Islet precursor cell (in vitro differentiated cells): ENCODE measurements around the gene VSX1.

Experiments
- DNase-seq: peaks from one replicate; pipeline ENCODE4 v3.0.0-alpha.2; 2018

Gene VSX1

GRCh38 chr20:25064561-25065071 lies 17.3 kb downstream of the VSX1 start:
- no peak for DNase-seq

- DNase-seq: no peak
These were observed 18.0 kb downstream of the VSX1 start for GRCh38 chr20:25063981-25064380.

GRCh38 chr20:25063546-25063945 lies 18.4 kb downstream of the VSX1 start:
- no peak for DNase-seq

GRCh38 chr20:25062841-25063240 lies 19.1 kb downstream of the VSX1 start:
- no peak for DNase-seq

GRCh38 chr20:25061821-25062530 lies 20.0 kb downstream of the VSX1 start:
- DNase-seq: no peak

- no peak for DNase-seq
These were observed 20.7 kb downstream of the VSX1 start for GRCh38 chr20:25061103-25061799.

- DNase-seq: no peak
These were observed 22.0 kb downstream of the VSX1 start for GRCh38 chr20:25059866-25060465.

- no peak for DNase-seq
These were observed 22.8 kb downstream of the VSX1 start for GRCh38 chr20:25058847-25059810.

GRCh38 chr20:25058051-25058846 lies 23.7 kb downstream of the VSX1 start, which contains the start of gene ACSS1:
TSS of gene ACSS1 (minus strand) at chr20:25058139. CDS start at chr20:25058102, 37 bp downstream.
- no peak for DNase-seq

GRCh38 chr20:25057234-25058050 lies 24.5 kb downstream of the VSX1 start:
- no peak for DNase-seq

- no peak for DNase-seq
These were observed 25.2 kb downstream of the VSX1 start for GRCh38 chr20:25056690-25057233.

- no peak for DNase-seq
These were observed 26.0 kb downstream of the VSX1 start for GRCh38 chr20:25055711-25056495.

- DNase-seq: no peak
These were observed 26.8 kb downstream of the VSX1 start for GRCh38 chr20:25054995-25055629.

- no peak for DNase-seq
These were observed 27.7 kb downstream of the VSX1 start for GRCh38 chr20:25054096-25054820.

- DNase-seq: no peak
These were observed 28.5 kb downstream of the VSX1 start for GRCh38 chr20:25053255-25054031.

GRCh38 chr20:25052255-25053194 lies 29.4 kb downstream of the VSX1 start:
- DNase-seq: peak; percentile 21
